Gastrocnemius medialis (tissue), 4 donors: ENCODE data around the gene CDH4.

Experiments used
- POLR2A ChIP-seq, 2 donors: fragments of 450-650 bp; IDR thresholded peaks; one replicate each; pipeline ENCODE4 v1.6.1; 2017; ENCODE audit warnings: antibody characterized with exemption in 2 of 2, mild to moderate bottlenecking in 2 of 2, moderate library complexity in 2 of 2
- TF ChIP-seq, protein P1 (sequence below), 5 experiments: fragments of 450-650 bp in 3 of 5; fragments of 200-600 bp in 2 of 5; sonication (generic) in 2 of 5; IDR thresholded peaks in 4 of 5; conservative IDR thresholded peaks in 1 of 5; 1 replicate in 4 of 5; 2 replicates in 1 of 5; pipeline ENCODE4 v1.5.1; 2016 to 2019; ENCODE audit warnings: antibody characterized with exemption in 5 of 5, mild to moderate bottlenecking in 3 of 5, moderate library complexity in 3 of 5

DNA sequence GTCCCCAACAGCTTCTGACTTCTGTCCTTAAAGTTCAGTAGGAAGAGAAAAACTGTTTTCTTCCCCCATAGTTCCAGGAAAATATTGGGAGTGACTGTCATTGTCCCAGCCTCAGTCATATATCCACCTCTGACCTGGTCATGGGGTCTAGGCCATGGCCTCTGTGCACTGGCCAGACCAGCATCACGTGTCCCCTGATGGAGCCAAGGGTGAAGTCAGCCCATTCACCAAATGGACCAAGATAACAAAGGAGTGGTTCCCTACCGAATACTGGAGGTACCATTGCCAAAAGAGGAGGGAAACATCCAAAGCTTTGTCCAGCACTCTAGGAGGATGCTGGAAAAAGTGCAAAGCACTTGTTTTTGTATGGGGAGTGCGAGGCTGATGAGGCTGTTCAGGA, 418.2 kb downstream of the CDH4 start:
- TF ChIP-seq, protein P1, sequence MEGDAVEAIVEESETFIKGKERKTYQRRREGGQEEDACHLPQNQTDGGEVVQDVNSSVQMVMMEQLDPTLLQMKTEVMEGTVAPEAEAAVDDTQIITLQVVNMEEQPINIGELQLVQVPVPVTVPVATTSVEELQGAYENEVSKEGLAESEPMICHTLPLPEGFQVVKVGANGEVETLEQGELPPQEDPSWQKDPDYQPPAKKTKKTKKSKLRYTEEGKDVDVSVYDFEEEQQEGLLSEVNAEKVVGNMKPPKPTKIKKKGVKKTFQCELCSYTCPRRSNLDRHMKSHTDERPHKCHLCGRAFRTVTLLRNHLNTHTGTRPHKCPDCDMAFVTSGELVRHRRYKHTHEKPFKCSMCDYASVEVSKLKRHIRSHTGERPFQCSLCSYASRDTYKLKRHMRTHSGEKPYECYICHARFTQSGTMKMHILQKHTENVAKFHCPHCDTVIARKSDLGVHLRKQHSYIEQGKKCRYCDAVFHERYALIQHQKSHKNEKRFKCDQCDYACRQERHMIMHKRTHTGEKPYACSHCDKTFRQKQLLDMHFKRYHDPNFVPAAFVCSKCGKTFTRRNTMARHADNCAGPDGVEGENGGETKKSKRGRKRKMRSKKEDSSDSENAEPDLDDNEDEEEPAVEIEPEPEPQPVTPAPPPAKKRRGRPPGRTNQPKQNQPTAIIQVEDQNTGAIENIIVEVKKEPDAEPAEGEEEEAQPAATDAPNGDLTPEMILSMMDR (IDR thresholded peaks at IDR 0.05 in 4 of 5, conservative IDR thresholded peaks at IDR 0.05 in 1 of 5): no peak
- TF ChIP-seq POLR2A (IDR thresholded peaks at IDR 0.05): no peak
